ENCODE data around the gene WFS1. TPM values are rescaled to one million over a fixed set of nuclear protein-coding genes. Genes with fewer than 3 reads are reported as not detected.

The WFS1 gene
- total RNA-seq, 1 donor: 17.0 TPM

DNA sequence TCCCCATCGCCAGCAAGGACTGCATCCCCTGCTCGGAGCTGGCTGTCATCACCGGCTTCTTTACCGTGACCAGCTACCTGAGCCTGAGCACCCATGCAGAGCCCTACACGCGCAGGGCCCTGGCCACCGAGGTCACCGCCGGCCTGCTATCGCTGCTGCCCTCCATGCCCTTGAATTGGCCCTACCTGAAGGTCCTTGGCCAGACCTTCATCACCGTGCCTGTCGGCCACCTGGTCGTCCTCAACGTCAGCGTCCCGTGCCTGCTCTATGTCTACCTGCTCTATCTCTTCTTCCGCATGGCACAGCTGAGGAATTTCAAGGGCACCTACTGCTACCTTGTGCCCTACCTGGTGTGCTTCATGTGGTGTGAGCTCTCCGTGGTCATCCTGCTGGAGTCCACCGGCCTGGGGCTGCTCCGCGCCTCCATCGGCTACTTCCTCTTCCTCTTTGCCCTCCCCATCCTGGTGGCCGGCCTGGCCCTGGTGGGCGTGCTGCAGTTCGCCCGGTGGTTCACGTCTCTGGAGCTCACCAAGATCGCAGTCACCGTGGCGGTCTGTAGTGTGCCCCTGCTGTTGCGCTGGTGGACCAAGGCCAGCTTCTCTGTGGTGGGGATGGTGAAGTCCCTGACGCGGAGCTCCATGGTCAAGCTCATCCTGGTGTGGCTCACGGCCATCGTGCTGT lies 31.5 kb downstream of the WFS1 start:
- no peaks in the 10 kb centered on the region for H3K4me1 ChIP-seq (ENCODE audit: insufficient read depth, low read length)
- H2AFZ ChIP-seq (ENCODE audit: low read length): no peak overlapping the region
- H3K27ac ChIP-seq (ENCODE audit: low read depth, low read length): no peak overlapping the region
- H4K20me1 ChIP-seq (ENCODE audit: insufficient read depth, low read length): peaks cover 4% of the 10 kb centered on the region
- H3K27me3 ChIP-seq (ENCODE audit: insufficient read depth, low read length): no peaks in the 10 kb centered on the region
- no peak overlapping the region for H3K4me2 ChIP-seq (ENCODE audit: insufficient read depth, low read length)
- TF ChIP-seq, protein P1, sequence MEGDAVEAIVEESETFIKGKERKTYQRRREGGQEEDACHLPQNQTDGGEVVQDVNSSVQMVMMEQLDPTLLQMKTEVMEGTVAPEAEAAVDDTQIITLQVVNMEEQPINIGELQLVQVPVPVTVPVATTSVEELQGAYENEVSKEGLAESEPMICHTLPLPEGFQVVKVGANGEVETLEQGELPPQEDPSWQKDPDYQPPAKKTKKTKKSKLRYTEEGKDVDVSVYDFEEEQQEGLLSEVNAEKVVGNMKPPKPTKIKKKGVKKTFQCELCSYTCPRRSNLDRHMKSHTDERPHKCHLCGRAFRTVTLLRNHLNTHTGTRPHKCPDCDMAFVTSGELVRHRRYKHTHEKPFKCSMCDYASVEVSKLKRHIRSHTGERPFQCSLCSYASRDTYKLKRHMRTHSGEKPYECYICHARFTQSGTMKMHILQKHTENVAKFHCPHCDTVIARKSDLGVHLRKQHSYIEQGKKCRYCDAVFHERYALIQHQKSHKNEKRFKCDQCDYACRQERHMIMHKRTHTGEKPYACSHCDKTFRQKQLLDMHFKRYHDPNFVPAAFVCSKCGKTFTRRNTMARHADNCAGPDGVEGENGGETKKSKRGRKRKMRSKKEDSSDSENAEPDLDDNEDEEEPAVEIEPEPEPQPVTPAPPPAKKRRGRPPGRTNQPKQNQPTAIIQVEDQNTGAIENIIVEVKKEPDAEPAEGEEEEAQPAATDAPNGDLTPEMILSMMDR (IDR thresholded peaks at IDR 0.05; ENCODE audit: extremely low read depth, low read depth, low read length): no peak
- no peak overlapping the region for H3K4me3 ChIP-seq (ENCODE audit: insufficient read depth, low read length)
- H3K9me3 ChIP-seq (ENCODE audit: low read depth, low read length): no peaks in the 10 kb centered on the region
- H3K79me2 ChIP-seq (ENCODE audit: insufficient read depth, low read length): no peaks in the 10 kb centered on the region
- peaks cover 3% of the 10 kb centered on the region for H3K36me3 ChIP-seq (ENCODE audit: insufficient read depth, low read length)
- peak; percentile 87 for DNase-seq (ENCODE audit: insufficient read length, low spot score, missing footprints)

DNA sequence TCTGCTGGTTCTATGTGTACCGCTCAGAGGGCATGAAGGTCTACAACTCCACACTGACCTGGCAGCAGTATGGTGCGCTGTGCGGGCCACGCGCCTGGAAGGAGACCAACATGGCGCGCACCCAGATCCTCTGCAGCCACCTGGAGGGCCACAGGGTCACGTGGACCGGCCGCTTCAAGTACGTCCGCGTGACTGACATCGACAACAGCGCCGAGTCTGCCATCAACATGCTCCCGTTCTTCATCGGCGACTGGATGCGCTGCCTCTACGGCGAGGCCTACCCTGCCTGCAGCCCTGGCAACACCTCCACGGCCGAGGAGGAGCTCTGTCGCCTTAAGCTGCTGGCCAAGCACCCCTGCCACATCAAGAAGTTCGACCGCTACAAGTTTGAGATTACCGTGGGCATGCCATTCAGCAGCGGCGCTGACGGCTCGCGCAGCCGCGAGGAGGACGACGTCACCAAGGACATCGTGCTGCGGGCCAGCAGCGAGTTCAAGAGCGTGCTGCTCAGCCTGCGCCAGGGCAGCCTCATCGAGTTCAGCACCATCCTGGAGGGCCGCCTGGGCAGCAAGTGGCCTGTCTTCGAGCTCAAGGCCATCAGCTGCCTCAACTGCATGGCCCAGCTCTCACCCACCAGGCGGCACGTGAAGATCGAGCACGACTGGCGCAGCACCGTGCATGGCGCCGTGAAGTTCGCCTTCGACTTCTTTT lies 32.2 kb downstream of the WFS1 start:
- Histone ChIP-seq H3K79me2 (ENCODE audit: insufficient read depth, low read length) (no peaks in the 10 kb centered on the region), H2AFZ (ENCODE audit: low read length) (no peak overlapping the region)

DNA sequence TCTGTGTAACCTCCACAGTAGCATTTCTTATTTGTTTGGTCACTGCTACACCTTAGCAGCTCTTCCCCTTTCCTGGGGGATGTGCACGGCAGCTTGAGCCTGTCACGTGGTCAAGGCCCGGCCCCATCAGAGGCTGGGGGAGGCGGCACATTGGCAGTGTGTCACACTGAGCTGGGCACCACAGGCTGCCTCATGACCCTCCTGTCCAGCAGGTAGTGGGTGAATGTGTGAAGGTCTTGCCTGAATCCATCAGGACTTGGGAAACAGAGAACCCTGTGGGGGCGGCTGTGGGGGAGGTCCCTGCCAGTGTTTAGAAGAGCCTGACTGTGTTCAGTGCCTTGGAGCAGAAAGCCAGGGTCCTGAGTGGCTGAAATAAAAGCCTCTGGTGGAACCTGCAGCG lies 33.2 kb downstream of the WFS1 start:
- Histone ChIP-seq H3K36me3 (ENCODE audit: insufficient read depth, low read length) (no peaks in the 10 kb centered on the region), H3K4me2 (ENCODE audit: insufficient read depth, low read length) (no peak overlapping the region), H3K9me3 (ENCODE audit: low read depth, low read length) (no peaks in the 10 kb centered on the region), H3K27ac (ENCODE audit: low read depth, low read length) (no peak overlapping the region), H3K79me2 (ENCODE audit: insufficient read depth, low read length) (no peaks in the 10 kb centered on the region), H3K27me3 (ENCODE audit: insufficient read depth, low read length) (peaks cover 12% of the 10 kb centered on the region), H3K4me1 (ENCODE audit: insufficient read depth, low read length) (no peaks in the 10 kb centered on the region), H2AFZ (ENCODE audit: low read length) (no peak overlapping the region), H3K4me3 (ENCODE audit: insufficient read depth, low read length) (no peak overlapping the region), H4K20me1 (ENCODE audit: insufficient read depth, low read length) (peaks cover 4% of the 10 kb centered on the region)
- DNase-seq (ENCODE audit: insufficient read length, low spot score, missing footprints): no peak
- TF ChIP-seq, protein P1 (IDR thresholded peaks at IDR 0.05; ENCODE audit: extremely low read depth, low read depth, low read length): no peak

More for the DNA sequence above, 32.2 kb downstream of the WFS1 start:
- Histone ChIP-seq H3K9me3 (ENCODE audit: low read depth, low read length) (no peaks in the 10 kb centered on the region), H3K4me2 (ENCODE audit: insufficient read depth, low read length) (no peak overlapping the region), H3K36me3 (ENCODE audit: insufficient read depth, low read length) (no peaks in the 10 kb centered on the region), H4K20me1 (ENCODE audit: insufficient read depth, low read length) (peaks cover 4% of the 10 kb centered on the region), H3K27ac (ENCODE audit: low read depth, low read length) (no peak overlapping the region), H3K27me3 (ENCODE audit: insufficient read depth, low read length) (peaks cover 4% of the 10 kb centered on the region), H3K4me3 (ENCODE audit: insufficient read depth, low read length) (no peak overlapping the region), H3K4me1 (ENCODE audit: insufficient read depth, low read length) (no peaks in the 10 kb centered on the region)
- TF ChIP-seq, protein P1 (IDR thresholded peaks at IDR 0.05; ENCODE audit: extremely low read depth, low read depth, low read length): no peak
- no peak for DNase-seq (ENCODE audit: insufficient read length, low spot score, missing footprints)

DNA sequence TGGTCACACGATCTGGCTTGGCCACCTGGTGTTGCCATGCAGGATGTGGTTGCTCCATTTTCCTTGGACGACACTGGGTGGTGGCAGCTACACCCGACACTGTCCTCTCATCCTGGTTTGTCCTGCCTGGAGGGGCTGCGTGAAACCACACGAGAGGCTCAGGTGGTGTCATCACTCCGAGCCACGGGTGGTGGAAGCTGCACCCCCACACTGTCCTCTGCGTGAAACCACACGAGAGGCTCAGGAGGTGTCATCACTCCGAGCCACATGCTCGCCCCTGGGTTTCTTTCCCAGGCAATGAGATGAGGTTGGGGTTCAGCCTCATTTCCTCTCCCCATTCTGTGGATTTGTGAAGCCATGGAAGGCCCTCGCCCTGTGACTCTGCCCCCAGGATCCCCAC lies 34.3 kb downstream of the WFS1 start:
- no peak overlapping the region for H3K27ac ChIP-seq (ENCODE audit: low read depth, low read length)
- H4K20me1 ChIP-seq (ENCODE audit: insufficient read depth, low read length): no peaks in the 10 kb centered on the region
- H3K79me2 ChIP-seq (ENCODE audit: insufficient read depth, low read length): no peaks in the 10 kb centered on the region
- no peaks in the 10 kb centered on the region for H3K4me1 ChIP-seq (ENCODE audit: insufficient read depth, low read length)
- no peak for DNase-seq (ENCODE audit: insufficient read length, low spot score, missing footprints)
- no peaks in the 10 kb centered on the region for H3K36me3 ChIP-seq (ENCODE audit: insufficient read depth, low read length)
- no peak overlapping the region for H3K4me3 ChIP-seq (ENCODE audit: insufficient read depth, low read length)
- H2AFZ ChIP-seq (ENCODE audit: low read length): no peak overlapping the region
- H3K4me2 ChIP-seq (ENCODE audit: insufficient read depth, low read length): no peak overlapping the region
- H3K9me3 ChIP-seq (ENCODE audit: low read depth, low read length): no peaks in the 10 kb centered on the region
- TF ChIP-seq, protein P1 (IDR thresholded peaks at IDR 0.05; ENCODE audit: extremely low read depth, low read depth, low read length): no peak
- H3K27me3 ChIP-seq (ENCODE audit: insufficient read depth, low read length): peaks cover 21% of the 10 kb centered on the region

Measured in osteoblast (primary cell).